GM12801 (cell line): ENCODE data around the gene STK32B.

Experiments
- CTCF ChIP-seq: IDR thresholded peaks from one replicate; pipeline ENCODE4 v1.5.1; 2011; ENCODE audit warnings: control low read depth; ENCODE audit not compliant: insufficient read length; ENCODE audit errors: extremely low read depth

Gene STK32B

GRCh38 chr4:5033281-5033841 lies 17.9 kb upstream of the STK32B start:
- TF ChIP-seq CTCF, result no peak

- no peak for TF ChIP-seq CTCF
These were observed 17.1 kb upstream of the STK32B start for GRCh38 chr4:5034206-5034605.

- TF ChIP-seq CTCF, result no peak
These were observed 15.0 kb upstream of the STK32B start for GRCh38 chr4:5036239-5036638.

GRCh38 chr4:5037553-5038551 lies 13.4 kb upstream of the STK32B start:
- no peak for TF ChIP-seq CTCF

GRCh38 chr4:5039800-5040199 lies 11.5 kb upstream of the STK32B start:
- TF ChIP-seq CTCF, result no peak

GRCh38 chr4:5040856-5041620 lies 10.2 kb upstream of the STK32B start:
- no peak for TF ChIP-seq CTCF

- no peak for TF ChIP-seq CTCF
These were observed 9.6 kb upstream of the STK32B start for GRCh38 chr4:5041699-5042098.
